Heart left ventricle (tissue), 16 donors: ENCODE results near the gene RAD51B. TPM values are rescaled to one million over a fixed set of nuclear protein-coding genes. Genes with fewer than 3 reads are reported as not detected.

Experiments used
- ATAC-seq, 4 donors: fragments of 200-7000 bp; cut with Tn5 transposase; one replicate each; pipeline ENCODE4 v1.9.1; 2020 to 2022; ENCODE audit warnings: moderate library complexity in 4 of 4, mild to moderate bottlenecking in 3 of 4, moderate number of reproducible peaks in 1 of 4
- DNase-seq, 5 donors: peaks; one replicate each; pipeline ENCODE4 v3.0.0-alpha.2; 2020
- H3K27ac ChIP-seq, 12 donors: fragments of 200-600 bp; sonication (generic) in 4 of 12; one replicate each; pipeline versions ENCODE4 v1.5.0 to v1.8.0; 2016 to 2022; ENCODE audit warnings: mild to moderate bottlenecking in 2 of 12
- H3K27me3 ChIP-seq, 9 donors: fragments of 200-600 bp; sonication (generic) in 2 of 9; one replicate each; pipeline versions ENCODE4 v1.5.1 to v1.8.0; 2016 to 2022; ENCODE audit warnings: mild to moderate bottlenecking in 3 of 9
- H3K36me3 ChIP-seq, 9 donors: fragments of 200-600 bp; sonication (generic) in 2 of 9; one replicate each; pipeline versions ENCODE4 v1.5.0 to v1.8.0; 2018 to 2022; ENCODE audit warnings: mild to moderate bottlenecking in 2 of 9
- H3K4me1 ChIP-seq, 12 donors: fragments of 200-600 bp; sonication (generic) in 4 of 12; one replicate each; pipeline versions ENCODE4 v1.5.0 to v1.8.0; 2016 to 2022; ENCODE audit warnings: mild to moderate bottlenecking in 3 of 12
- H3K4me3 ChIP-seq, 12 donors: fragments of 200-600 bp; sonication (generic) in 4 of 12; one replicate each; pipeline versions ENCODE4 v1.5.0 to v1.8.0; 2017 to 2022; ENCODE audit warnings: mild to moderate bottlenecking in 9 of 12, moderate library complexity in 4 of 12
- H3K9me3 ChIP-seq, 12 donors: fragments of 200-600 bp; sonication (generic) in 4 of 12; one replicate each; pipeline versions ENCODE4 v1.5.0 to v1.8.0; 2016 to 2022; ENCODE audit warnings: mild to moderate bottlenecking in 1 of 12
- POLR2A ChIP-seq, 2 donors: fragments of 450-650 bp; IDR thresholded peaks; one replicate each; pipeline ENCODE4 v1.6.1; 2017; ENCODE audit warnings: antibody characterized with exemption in 2 of 2, mild to moderate bottlenecking in 2 of 2, moderate library complexity in 2 of 2
- WGBS, 4 donors: extraction: QIAGEN DNeasy Blood & Tissue Kit in 2 of 4; methylation state at CpG; one replicate each; pipeline versions ENCODE4 v1.1.5 to v1.1.7; 2013 to 2018; 5-methylcytosine and 5-hydroxymethylcytosine counted together
- intact Hi-C, 10 donors: fragments of 100-400 bp; cut with DNase I; formaldehyde crosslinking; loops; one replicate each; pipeline versions ENCODE4 v1.11.1 to v1.14.2; 2022
- polyA plus RNA-seq, 2 donors: library from polyadenylated mRNA; stranded (reverse); fragments of 200-250 nt; gene quantifications; one replicate each; pipeline ENCODE4 v1.2.3, GENCODE V29; 2013
- total RNA-seq, 9 donors: library from RNA; depleted of rRNA in 2 of 9; stranded (reverse); fragments of >200 nt in 2 of 9; fragmentation: NEBNext Ultra II Directional in 3 of 9; extraction: Animal tissue kit (Norgen Biotek cat#: 25700) in 3 of 9; gene quantifications; one replicate each; pipeline versions ENCODE4 v1.1.0 to v1.2.4, GENCODE V29; 2016 to 2023
- TF ChIP-seq, protein P1 (sequence below), 12 donors: fragments of 200-600 bp; sonication (generic) in 4 of 12; IDR thresholded peaks; one replicate each; pipeline versions ENCODE4 v1.5.0 to v1.8.0; 2018 to 2022; ENCODE audit warnings: antibody characterized with exemption in 12 of 12, mild to moderate bottlenecking in 5 of 12
- donor health status: ischemic (EF 13 %, LVEDD 7.1; RV severe dilation, severe dysfunction).
- donor health status: healthy with polysubstance abuse.
- donor health status: DM: no; HTN: yes; CAD: no.
- donor health status: DM: no; HTN: no; CAD: no.
- donor health status: ischemic (EF 25% LVEDD 6.9; RV normal size, moderate dysfunction).
- donor health status: ischemic (EF 25% LVEDD 5.7; RV mildly dilated, moderate dysfunction).
- donor health status: healthy.
- donor health status: DM: yes; HTN: yes; CAD: no.
- donor health status: ischemic (EF 35%, LVEDD 5.7; RV mildly dilated, moderate dysfunction).
- donor health status: nonischemic (EF 11% LVEDD 7.7; RV severe dilation, severe dysfunction).
- donor health status: DM: yes; HTN: yes; CAD: no.
- donor health status: PGD.
- donor health status: ischemic (EF 29% LVEDD 5.4; RV normal size, mild dysfunction).
- donor health status: nonischemic (EF 23%, LVEDD 6.1; RV moderate dilation, normal function).

The RAD51B gene
- total and polyA plus RNA-seq, 11 donors: 1.3 to 11.3 (median 3.2) TPM

DNA sequence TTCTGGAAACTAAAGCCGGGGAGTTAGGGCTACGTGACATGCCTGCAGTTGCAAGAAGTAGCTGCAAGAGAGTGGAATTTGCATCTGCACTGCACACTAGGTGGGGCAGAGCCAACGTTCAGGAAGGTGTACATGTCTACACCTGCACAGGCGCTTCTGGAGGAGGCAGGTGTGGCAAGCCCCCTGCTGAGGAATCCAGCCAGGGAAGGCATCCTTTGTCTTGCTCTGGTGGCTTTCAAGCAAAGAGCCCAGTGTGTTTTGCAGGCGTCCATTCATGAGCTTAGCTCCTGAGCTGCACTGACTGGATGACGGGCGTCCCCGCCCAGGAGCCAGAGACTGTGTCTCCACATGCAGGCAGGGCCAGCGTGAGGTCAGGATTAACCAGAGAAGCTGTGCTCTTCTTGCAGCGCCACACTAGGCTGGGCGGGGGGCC is 856.9 kb downstream of the RAD51B start:
- 86 to 94% (median 91%) methylated on average over 9 to 11 of the region's 11 CpGs for WGBS, 4 donors
- Histone ChIP-seq H3K4me1 (peaks cover 9 to 39% (median 28%) of the 10 kb centered on the region in 12 donors), H3K27ac (no peak overlapping the region), H3K9me3 (no peaks in the 10 kb centered on the region), H3K27me3 (no peaks in the 10 kb centered on the region), H3K36me3 (no peaks in the 10 kb centered on the region), H3K4me3 (no peak overlapping the region)
- ATAC-seq (no peak), DNase-seq (no peak)
- intact Hi-C loops: loop anchor here in 1 of 10 donors (5.0 kb wide), 1 partner anchor 111 kb away; no protein-coding TSS in a partner anchor
- no peak for TF ChIP-seq POLR2A (IDR thresholded peaks at IDR 0.05)
- TF ChIP-seq, protein P1, sequence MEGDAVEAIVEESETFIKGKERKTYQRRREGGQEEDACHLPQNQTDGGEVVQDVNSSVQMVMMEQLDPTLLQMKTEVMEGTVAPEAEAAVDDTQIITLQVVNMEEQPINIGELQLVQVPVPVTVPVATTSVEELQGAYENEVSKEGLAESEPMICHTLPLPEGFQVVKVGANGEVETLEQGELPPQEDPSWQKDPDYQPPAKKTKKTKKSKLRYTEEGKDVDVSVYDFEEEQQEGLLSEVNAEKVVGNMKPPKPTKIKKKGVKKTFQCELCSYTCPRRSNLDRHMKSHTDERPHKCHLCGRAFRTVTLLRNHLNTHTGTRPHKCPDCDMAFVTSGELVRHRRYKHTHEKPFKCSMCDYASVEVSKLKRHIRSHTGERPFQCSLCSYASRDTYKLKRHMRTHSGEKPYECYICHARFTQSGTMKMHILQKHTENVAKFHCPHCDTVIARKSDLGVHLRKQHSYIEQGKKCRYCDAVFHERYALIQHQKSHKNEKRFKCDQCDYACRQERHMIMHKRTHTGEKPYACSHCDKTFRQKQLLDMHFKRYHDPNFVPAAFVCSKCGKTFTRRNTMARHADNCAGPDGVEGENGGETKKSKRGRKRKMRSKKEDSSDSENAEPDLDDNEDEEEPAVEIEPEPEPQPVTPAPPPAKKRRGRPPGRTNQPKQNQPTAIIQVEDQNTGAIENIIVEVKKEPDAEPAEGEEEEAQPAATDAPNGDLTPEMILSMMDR (IDR thresholded peaks at IDR 0.05): no peak

DNA sequence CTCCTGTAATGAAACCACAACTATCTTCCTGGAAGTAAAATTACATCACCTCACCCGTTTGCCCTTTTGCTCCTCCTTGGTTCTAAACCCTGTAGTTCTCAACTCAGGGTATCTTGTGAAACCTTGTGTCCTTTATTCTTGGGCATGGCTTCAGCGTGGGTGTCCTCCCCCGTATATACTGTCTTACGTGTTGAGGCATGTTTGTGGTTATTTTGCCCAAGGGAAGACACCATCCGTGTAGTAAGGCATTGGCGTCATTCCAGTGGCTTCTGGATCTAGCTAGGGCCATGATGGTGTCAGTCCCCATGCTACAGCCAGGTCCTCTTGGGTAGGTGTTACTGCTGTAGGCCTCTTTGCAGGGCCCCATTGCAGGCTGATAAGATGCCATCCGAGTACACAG is 857.9 kb downstream of the RAD51B start:
- Histone ChIP-seq H3K4me1 (peaks cover 4 to 39% (median 28%) of the 10 kb centered on the region in 12 donors), H3K4me3 (no peak overlapping the region), H3K36me3 (no peaks in the 10 kb centered on the region), H3K27ac (no peak overlapping the region), H3K9me3 (no peaks in the 10 kb centered on the region), H3K27me3 (no peaks in the 10 kb centered on the region)
- WGBS, 4 donors: 83 to 88% (median 86%) methylated on average over 7 of the region's 7 CpGs
- ATAC-seq (no peak), DNase-seq (no peak)
- intact Hi-C loops: loop anchor here in 1 of 10 donors (5.0 kb wide), 1 partner anchor 110 kb away; no protein-coding TSS in a partner anchor
- TF ChIP-seq POLR2A (IDR thresholded peaks at IDR 0.05): no peak
- TF ChIP-seq, protein P1 (IDR thresholded peaks at IDR 0.05): no peak

DNA sequence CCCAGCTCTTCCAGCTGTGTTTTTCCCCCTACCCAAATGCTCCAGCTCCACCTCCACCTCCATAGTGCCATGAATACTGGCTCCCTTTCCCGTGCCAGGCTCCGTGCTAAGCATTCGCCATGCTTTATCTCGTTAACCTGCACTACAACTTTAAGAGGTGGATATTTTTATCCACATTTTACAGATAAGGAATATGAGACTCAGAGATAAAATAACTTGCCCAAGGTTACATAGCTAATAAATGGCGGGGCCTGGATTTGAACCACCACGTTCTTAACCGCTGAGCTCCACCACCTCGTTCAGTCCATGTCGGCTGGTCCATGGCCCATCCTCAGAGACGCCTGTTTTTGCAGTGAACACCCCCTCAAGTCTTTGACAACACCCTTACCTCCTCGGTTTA is 858.3 kb downstream of the RAD51B start:
- Histone ChIP-seq H3K9me3 (no peaks in the 10 kb centered on the region), H3K36me3 (no peaks in the 10 kb centered on the region), H3K4me1 (peaks cover 0 to 38% (median 25%) of the 10 kb centered on the region in 12 donors), H3K4me3 (no peak overlapping the region), H3K27me3 (no peaks in the 10 kb centered on the region), H3K27ac (no peak overlapping the region)
- DNase-seq: no peak
- intact Hi-C loops: loop anchor here in 1 of 10 donors (5.0 kb wide), 1 partner anchor 109 kb away; no protein-coding TSS in a partner anchor
- no peak for TF ChIP-seq POLR2A (IDR thresholded peaks at IDR 0.05)
- TF ChIP-seq, protein P1 (IDR thresholded peaks at IDR 0.05): no peak
- ATAC-seq: no peak
- WGBS, 4 donors: 69 to 73% (median 70%) methylated on average over 11 of the region's 11 CpGs

DNA sequence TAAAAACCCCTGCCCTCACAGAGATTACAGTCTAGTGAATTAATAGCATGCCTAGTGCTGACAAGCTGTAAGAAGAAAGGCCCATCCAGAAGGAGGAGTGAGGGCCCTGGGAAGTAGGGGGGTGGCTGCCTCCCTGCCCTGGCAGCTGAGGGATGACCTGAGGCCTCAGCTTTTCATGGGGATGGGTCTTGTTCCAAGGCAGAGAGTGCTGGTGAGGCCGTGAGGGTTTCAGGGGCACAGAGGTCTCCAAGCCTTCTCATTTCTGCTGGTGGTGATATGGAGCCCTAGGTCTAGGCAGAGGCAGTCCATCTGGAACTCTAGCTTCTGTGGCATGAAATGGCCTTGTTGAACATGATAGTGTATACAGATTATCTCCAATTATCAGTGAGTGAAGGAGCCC is 858.9 kb downstream of the RAD51B start:
- Histone ChIP-seq H3K4me1 (peaks cover 0 to 40% (median 27%) of the 10 kb centered on the region in 12 donors), H3K27me3 (no peaks in the 10 kb centered on the region), H3K27ac (no peak overlapping the region), H3K36me3 (no peaks in the 10 kb centered on the region), H3K4me3 (no peak overlapping the region), H3K9me3 (no peaks in the 10 kb centered on the region)
- intact Hi-C loops: loop anchor here in 1 of 10 donors (5.0 kb wide), 1 partner anchor 109 kb away; no protein-coding TSS in a partner anchor
- TF ChIP-seq, protein P1 (IDR thresholded peaks at IDR 0.05): no peak
- no peak for TF ChIP-seq POLR2A (IDR thresholded peaks at IDR 0.05)
- no peak for DNase-seq
- WGBS, 4 donors: 91 to 100% (median 98%) methylated on average over 1 of the region's 1 CpG
- ATAC-seq: no peak
